HEK293T (cell line): ENCODE measurements around the gene TJAP1.

Source experiments
- CTCF ChIA-PET: fragments of 350-600 bp; formaldehyde crosslinking; extraction: SDS; loops from one replicate; lab custom pipeline; 2021; ENCODE audit warnings: antibody characterized with exemption, inconsistent platforms; lab: Yijun Ruan, JAX
- POLR2A ChIA-PET: fragments of 350-600 bp; formaldehyde crosslinking; extraction: SDS; loops from one replicate; lab custom pipeline; 2020; ENCODE audit warnings: antibody characterized with exemption, inconsistent platforms; lab: Yijun Ruan, JAX
- DNase-seq: peaks from one replicate; pipeline ENCODE4 v3.0.0; 2012; ENCODE audit warnings: mixed read lengths; ENCODE audit errors: extremely low spot score
- ARNT ChIP-seq: fragments of 450-650 bp; IDR thresholded peaks from 2 replicates; pipeline ENCODE4 v1.6.1; 2017; ENCODE audit warnings: mild to moderate bottlenecking
- BHLHE40 ChIP-seq: fragments of 450-650 bp; IDR thresholded peaks from 2 replicates; pipeline ENCODE4 v1.6.1; 2016; ENCODE audit warnings: mild to moderate bottlenecking, moderate library complexity, borderline replicate concordance
- CTBP1 ChIP-seq: fragments of 450-650 bp; IDR thresholded peaks from 2 replicates; pipeline ENCODE4 v1.6.1; 2016; ENCODE audit warnings: borderline replicate concordance
- ELF4 ChIP-seq: fragments of 450-650 bp; IDR thresholded peaks from 2 replicates; pipeline ENCODE4 v1.6.1; 2017; ENCODE audit warnings: antibody characterized with exemption
- FOXA1 ChIP-seq: fragments of 450-650 bp; IDR thresholded peaks from 2 replicates; pipeline ENCODE4 v1.6.1; 2016; ENCODE audit warnings: mild to moderate bottlenecking
- FOXK2 ChIP-seq: fragments of 450-650 bp; IDR thresholded peaks from 2 replicates; pipeline ENCODE4 v1.6.1; 2016; ENCODE audit warnings: mild to moderate bottlenecking
- FOXM1 ChIP-seq: fragments of 450-650 bp; IDR thresholded peaks from 2 replicates; pipeline ENCODE4 v1.6.1; 2017; ENCODE audit warnings: mild to moderate bottlenecking, borderline replicate concordance
- HDGF ChIP-seq: fragments of 450-650 bp; IDR thresholded peaks from 2 replicates; pipeline ENCODE4 v1.6.1; 2017; ENCODE audit warnings: antibody characterized with exemption, borderline replicate concordance
- L3MBTL2 ChIP-seq: fragments of 450-650 bp; conservative IDR thresholded peaks from 2 replicates; pipeline ENCODE4 v1.6.1; 2016; ENCODE audit warnings: mild to moderate bottlenecking
- LEF1 ChIP-seq: fragments of 450-650 bp; IDR thresholded peaks from 2 replicates; pipeline ENCODE4 v1.6.1; 2017; ENCODE audit warnings: mild to moderate bottlenecking, borderline replicate concordance
- NFRKB ChIP-seq: fragments of 450-650 bp; IDR thresholded peaks from 2 replicates; pipeline ENCODE4 v1.6.1; 2016; ENCODE audit warnings: mild to moderate bottlenecking, moderate library complexity
- SP1 ChIP-seq: fragments of 450-650 bp; IDR thresholded peaks from 2 replicates; pipeline ENCODE4 v1.6.1; 2017
- SUZ12 ChIP-seq: fragments of 450-650 bp; IDR thresholded peaks from 2 replicates; pipeline ENCODE4 v1.6.1; 2016; ENCODE audit warnings: mild to moderate bottlenecking
- TARDBP ChIP-seq: fragments of 450-650 bp; IDR thresholded peaks from 2 replicates; pipeline ENCODE4 v1.6.1; 2016
- ZNF384 ChIP-seq: fragments of 450-650 bp; IDR thresholded peaks from 2 replicates; pipeline ENCODE4 v1.6.1; 2016
- TF ChIP-seq, protein P1 (sequence below): fragments of 450-650 bp; IDR thresholded peaks from 2 replicates; pipeline ENCODE4 v1.6.1; 2016

Gene TJAP1

GRCh38 chr6:43491750-43492661 is 14.6 kb downstream of the TJAP1 start:
- no peak for DNase-seq
- ChIA-PET POLR2A (interaction anchor here (1.1 to 2.7 kb wide), 3 partner anchors 12 to 25 kb away, joined by 3 to 8 read pairs (median 4); partner anchors contain the start of genes POLR1C and YIPF3), CTCF (interaction anchor here (2.4 kb wide), 1 partner anchor 15 kb away, joined by 7 read pairs; no protein-coding TSS in a partner anchor)
- TF ChIP-seq FOXK2 (no peak), ELF4 (no peak), SP1 (no peak), BHLHE40 (no peak), NFRKB (no peak), HDGF (no peak), FOXM1 (no peak), FOXA1 (no peak), ZNF384 (no peak), L3MBTL2 (no peak), TARDBP (no peak), LEF1 (no peak), ARNT (no peak)
- TF ChIP-seq, protein P1, sequence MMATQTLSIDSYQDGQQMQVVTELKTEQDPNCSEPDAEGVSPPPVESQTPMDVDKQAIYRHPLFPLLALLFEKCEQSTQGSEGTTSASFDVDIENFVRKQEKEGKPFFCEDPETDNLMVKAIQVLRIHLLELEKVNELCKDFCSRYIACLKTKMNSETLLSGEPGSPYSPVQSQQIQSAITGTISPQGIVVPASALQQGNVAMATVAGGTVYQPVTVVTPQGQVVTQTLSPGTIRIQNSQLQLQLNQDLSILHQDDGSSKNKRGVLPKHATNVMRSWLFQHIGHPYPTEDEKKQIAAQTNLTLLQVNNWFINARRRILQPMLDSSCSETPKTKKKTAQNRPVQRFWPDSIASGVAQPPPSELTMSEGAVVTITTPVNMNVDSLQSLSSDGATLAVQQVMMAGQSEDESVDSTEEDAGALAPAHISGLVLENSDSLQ, result no peak

DNA sequence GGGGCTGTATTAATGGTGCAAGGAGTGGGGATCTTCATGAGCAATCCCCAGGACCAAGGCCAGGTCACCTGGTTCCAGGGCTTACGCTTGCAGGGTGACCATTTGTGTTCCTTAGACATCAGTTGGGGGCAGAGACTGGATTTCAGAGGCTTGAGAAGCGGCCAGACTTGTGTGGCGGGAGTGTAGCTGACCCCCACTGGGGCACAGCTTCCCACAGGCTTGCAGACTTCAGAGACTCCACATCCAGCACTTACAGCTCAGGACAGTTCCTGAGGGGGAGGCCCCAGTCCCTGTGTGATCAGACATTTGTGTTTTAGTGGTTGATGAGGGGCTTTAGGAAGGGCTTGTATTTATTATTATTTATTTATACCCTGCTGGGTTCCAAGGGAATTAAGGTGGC is 15.3 kb downstream of the TJAP1 start:
- ChIA-PET POLR2A (interaction anchor here (1.1 to 2.7 kb wide), 4 partner anchors 13 to 33 kb away, joined by 3 to 8 read pairs (median 4); partner anchors contain the start of genes POLR1C and YIPF3), CTCF (interaction anchor here (0.7 to 2.4 kb wide), 3 partner anchors 15 to 157 kb away, joined by 3 to 7 read pairs (median 3); no protein-coding TSS in a partner anchor)
- DNase-seq, result no peak
- TF ChIP-seq NFRKB, result no peak
- TF ChIP-seq ELF4, result no peak
- TF ChIP-seq, protein P1, result no peak
- no peak for TF ChIP-seq FOXA1
- TF ChIP-seq SP1, result no peak
- TF ChIP-seq SUZ12, result no peak
- no peak for TF ChIP-seq FOXK2
- TF ChIP-seq BHLHE40, result no peak
- TF ChIP-seq CTBP1, result no peak
- no peak for TF ChIP-seq LEF1
- no peak for TF ChIP-seq L3MBTL2
- TF ChIP-seq ZNF384, result no peak
- TF ChIP-seq FOXM1, result no peak
- no peak for TF ChIP-seq HDGF
- no peak for TF ChIP-seq ARNT
- TF ChIP-seq TARDBP, result no peak

GRCh38 chr6:43493230-43493629 is 15.9 kb downstream of the TJAP1 start:
- ChIA-PET POLR2A (interaction anchor here (1.1 to 2.7 kb wide), 4 partner anchors 9 to 34 kb away, joined by 3 to 8 read pairs (median 4); partner anchors contain the start of genes POLR1C and YIPF3), CTCF (interaction anchor here (0.6 to 2.4 kb wide), 5 partner anchors 14 to 565 kb away, joined by 3 to 7 read pairs (median 3); no protein-coding TSS in a partner anchor)
- DNase-seq, result no peak
- TF ChIP-seq L3MBTL2 (no peak), LEF1 (no peak), ARNT (no peak), BHLHE40 (no peak), SUZ12 (no peak), CTBP1 (no peak), ZNF384 (no peak), FOXA1 (no peak), FOXK2 (no peak), TARDBP (no peak), SP1 (no peak), HDGF (no peak), FOXM1 (no peak), NFRKB (no peak), ELF4 (no peak)
- TF ChIP-seq, protein P1, result no peak

- TF ChIP-seq ELF4 (no peak), TARDBP (no peak), FOXM1 (no peak), HDGF (no peak), SUZ12 (no peak), SP1 (no peak), CTBP1 (no peak), FOXA1 (no peak), NFRKB (no peak), LEF1 (no peak), ZNF384 (no peak), L3MBTL2 (no peak), BHLHE40 (no peak), ARNT (no peak), FOXK2 (no peak)
- TF ChIP-seq, protein P1, result no peak
- ChIA-PET CTCF (interaction anchor here (0.8 to 2.4 kb wide), 3 partner anchors 10 to 564 kb away, joined by 3 to 7 read pairs (median 4); no protein-coding TSS in a partner anchor), POLR2A (interaction anchor here (1.1 to 2.7 kb wide), 4 partner anchors 10 to 34 kb away, joined by 3 to 8 read pairs (median 4); partner anchors contain the start of genes POLR1C and YIPF3)
- DNase-seq, result no peak
These were observed 16.5 kb downstream of the TJAP1 start for GRCh38 chr6:43493833-43494232.
